GM12878 (cell line): ENCODE measurements around the gene IL36RN. TPM values are rescaled to one million over a fixed set of nuclear protein-coding genes. Genes with fewer than 3 reads are reported as not detected.

Experiments
- ATAC-seq: fragments of 200-7000 bp; cut with Tn5 transposase; 3 replicates; pipeline ENCODE4 v1.9.1; 2020; ENCODE audit warnings: mild to moderate bottlenecking, moderate library complexity
- BruUV-seq: library from RNA; stranded (reverse); fragments of 400-500 nt; replicated peaks from 2 replicates; lab custom pipeline; 2021; lab: Mats Ljungman, UMichigan
- CTCF ChIA-PET: fragments of 300-600 bp; sonication (Branson Sonifier 250); formaldehyde crosslinking; extraction: SDS; loops from one replicate; lab custom pipeline; 2021; ENCODE audit warnings: inconsistent platforms; lab: Yijun Ruan, JAX
- POLR2A ChIA-PET: fragments of 350-600 bp; formaldehyde crosslinking; extraction: SDS; loops from one replicate; lab custom pipeline; 2021; ENCODE audit warnings: inconsistent platforms; lab: Charles Lee
- RAD21 ChIA-PET: fragments of 300-600 bp; sonication (Branson Sonifier 250); formaldehyde crosslinking; loops from one replicate; lab custom pipeline; 2023; ENCODE audit warnings: antibody characterized with exemption; ENCODE audit not compliant: unreplicated experiment; lab: Charles Lee
- SMC1A ChIA-PET: fragments of 300-600 bp; sonication (Branson Sonifier 250); formaldehyde crosslinking; loops from one replicate; lab custom pipeline; 2023; ENCODE audit not compliant: unreplicated experiment, uncharacterized antibody; lab: Charles Lee
- DNase-seq: peaks from one replicate; pipeline ENCODE4 v3.0.0-alpha.2; 2011; ENCODE audit warnings: low read depth, low spot score
- FAIRE-seq: peaks from 3 replicates; lab custom pipeline; 2011; peaks lifted over from hg19 to GRCh38; lab: Jason Lieb, UNC
- H2AFZ ChIP-seq: 2 replicates; pipeline ENCODE4 v1.6.0; 2011; ENCODE audit warnings: low read depth, low read length, control low read depth; ENCODE audit not compliant: control insufficient read depth
- H3K27ac ChIP-seq: 2 replicates; pipeline ENCODE4 v1.5.1; 2011; ENCODE audit warnings: control low read depth; ENCODE audit not compliant: control insufficient read depth, insufficient read depth
- H3K27me3 ChIP-seq, 2 experiments: replicated peaks in 1 of 2; 2 replicates each; pipeline versions ENCODE4 v1.6.0 to v1.6.1; 2011; ENCODE audit warnings: low read length in 1 of 2; ENCODE audit not compliant: control insufficient read depth in 2 of 2, insufficient read depth in 2 of 2
- H3K36me3 ChIP-seq, 2 experiments: 2 replicates each; pipeline ENCODE4 v1.5.1; 2011; ENCODE audit warnings: low read length in 1 of 2; ENCODE audit not compliant: control insufficient read depth in 2 of 2, insufficient read depth in 2 of 2
- H3K4me1 ChIP-seq: 2 replicates; pipeline ENCODE4 v1.6.1; 2011; ENCODE audit warnings: mild to moderate bottlenecking, low read length, moderate library complexity, mixed read lengths; ENCODE audit not compliant: control insufficient read depth, insufficient read depth
- H3K4me2 ChIP-seq: 2 replicates; pipeline ENCODE4 v1.6.0; 2011; ENCODE audit warnings: control low read depth; ENCODE audit not compliant: control insufficient read depth, insufficient read depth
- H3K4me3 ChIP-seq: fragments of 200-600 bp; sonication (generic); 2 replicates; pipeline ENCODE4 v1.5.1; 2016
- H3K79me2 ChIP-seq: 2 replicates; pipeline ENCODE4 v1.6.0; 2011; ENCODE audit warnings: low read length; ENCODE audit not compliant: control insufficient read depth, insufficient read depth
- H3K9ac ChIP-seq: 2 replicates; pipeline ENCODE4 v1.8.0; 2011; ENCODE audit warnings: low read length, control low read depth, mixed read lengths; ENCODE audit not compliant: control insufficient read depth, insufficient read depth
- H3K9me3 ChIP-seq: replicated peaks from 3 replicates; pipeline ENCODE4 v1.5.1; 2011; ENCODE audit warnings: mild to moderate bottlenecking, low read length; ENCODE audit not compliant: control insufficient read depth, insufficient read depth
- H4K20me1 ChIP-seq: 2 replicates; pipeline ENCODE4 v1.6.0; 2011; ENCODE audit not compliant: control insufficient read depth, insufficient read depth
- CREB1 ChIP-seq: IDR thresholded peaks from 2 replicates; pipeline ENCODE4 v1.6.1; 2012; ENCODE audit warnings: low read depth, mild to moderate bottlenecking, inconsistent platforms
- EP300 ChIP-seq, 2 experiments: fragments of 150-350 bp in 1 of 2; IDR thresholded peaks; 2 replicates each; pipeline ENCODE4 v1.6.1; 2011 to 2012; ENCODE audit warnings: low read depth in 2 of 2, low read length in 2 of 2, borderline replicate concordance in 1 of 2, improper control_type of control experiment in 1 of 2, inconsistent platforms in 1 of 2; ENCODE audit not compliant: control insufficient read depth in 1 of 2
- HCFC1 ChIP-seq: fragments of 150-350 bp; IDR thresholded peaks from 2 replicates; pipeline ENCODE4 v1.6.1; 2014; ENCODE audit warnings: low read length
- JUND ChIP-seq: IDR thresholded peaks from 2 replicates; pipeline ENCODE4 v1.6.1; 2012; ENCODE audit warnings: low read depth, mild to moderate bottlenecking, low read length, improper control_type of control experiment, moderate library complexity
- KLF5 ChIP-seq: fragments of 450-650 bp; IDR thresholded peaks from 2 replicates; pipeline ENCODE4 v1.6.1; 2014; ENCODE audit warnings: mild to moderate bottlenecking; ENCODE audit not compliant: partially characterized antibody
- MTA3 ChIP-seq: IDR thresholded peaks from 2 replicates; pipeline ENCODE4 v1.6.1; 2012; ENCODE audit warnings: low read length, inconsistent platforms, borderline replicate concordance
- SIN3A ChIP-seq: IDR thresholded peaks from 2 replicates; pipeline ENCODE4 v1.6.1; 2012; ENCODE audit warnings: low read depth, low read length, improper control_type of control experiment
- SPI1 ChIP-seq: IDR thresholded peaks from 2 replicates; pipeline ENCODE4 v1.6.1; 2011; ENCODE audit warnings: low read depth, mild to moderate bottlenecking, low read length, moderate library complexity, borderline replicate concordance; ENCODE audit not compliant: insufficient read depth
- TARDBP ChIP-seq: IDR thresholded peaks from 2 replicates; pipeline ENCODE4 v1.6.1; 2016; ENCODE audit warnings: borderline replicate concordance
- WGBS: methylation state at CpG from one replicate; pipeline ENCODE4 v1.1.6; 2016; ENCODE audit warnings: low lambda C conversion rate; ENCODE audit not compliant: insufficient replicate concordance, insufficient coverage; ENCODE audit errors: missing lambda C conversion rate; 5-methylcytosine and 5-hydroxymethylcytosine counted together
- in situ Hi-C: fragments of 300-500 bp; cut with MboI; formaldehyde crosslinking; loops from 9 replicates; pipeline ENCODE4 v1.14.3; 2018; ENCODE audit warnings: mixed read lengths
- intact Hi-C: fragments of 100-400 bp; cut with micrococcal nuclease; formaldehyde crosslinking; loops from one replicate; pipeline ENCODE4 v1.14.2; 2022; ENCODE audit not compliant: unreplicated experiment
- polyA plus RNA-seq, 11 experiments: library from polyadenylated mRNA; depleted of rRNA in 4 of 11; unstranded in 6 of 11; stranded (reverse) in 5 of 11; fragments of >200 nt; fragmentation: Nextera tagmentation in 4 of 11; fragmentation: Illumina TruSeq in 1 of 11; extraction: Ambion mirVana in 4 of 11; extraction: Trizol in 1 of 11; gene quantifications; 1 replicate in 1 of 11; 2 replicates in 10 of 11; pipeline versions ENCODE4 v1.2.1 to v1.2.3, GENCODE V29; 2011 to 2016; ENCODE audit warnings: inconsistent platforms in 2 of 11, missing spikeins in 2 of 11, low read depth in 1 of 11
- total RNA-seq, 4 experiments: library from RNA; depleted of rRNA in 3 of 4; stranded (reverse); fragments of >200 nt in 3 of 4; fragmentation: Illumina TruSeq in 1 of 4; extraction: Trizol in 1 of 4; gene quantifications; 2 replicates each; pipeline versions ENCODE4 v1.2.1 to v1.2.3, GENCODE V29; 2013 to 2021
- TF ChIP-seq, protein P1 (sequence below): IDR thresholded peaks from 2 replicates; pipeline ENCODE4 v1.6.1; 2012; ENCODE audit warnings: low read length, inconsistent platforms
- TF ChIP-seq, protein P2 (sequence below): fragments of 450-650 bp; IDR thresholded peaks from 2 replicates; pipeline ENCODE4 v1.6.1; 2017; ENCODE audit warnings: antibody characterized with exemption, mild to moderate bottlenecking, moderate library complexity
- TF ChIP-seq, protein P3 (sequence below): fragments of 450-650 bp; formaldehyde crosslinking; IDR thresholded peaks from 2 replicates; pipeline ENCODE4 v1.5.0; 2022; ENCODE audit warnings: mild to moderate bottlenecking, missing genetic modification characterization
- TF ChIP-seq, protein P4 (sequence below): fragments of 450-650 bp; IDR thresholded peaks from 2 replicates; pipeline ENCODE4 v1.6.1; 2018; ENCODE audit warnings: mild to moderate bottlenecking, low read depth, moderate library complexity; ENCODE audit not compliant: partially characterized antibody

Gene IL36RN
- total and polyA plus RNA-seq, 10 of the 15 experiments (the other 5 are each of a cell fraction or from before 2014, with no cell fraction given), result not detected

DNA sequence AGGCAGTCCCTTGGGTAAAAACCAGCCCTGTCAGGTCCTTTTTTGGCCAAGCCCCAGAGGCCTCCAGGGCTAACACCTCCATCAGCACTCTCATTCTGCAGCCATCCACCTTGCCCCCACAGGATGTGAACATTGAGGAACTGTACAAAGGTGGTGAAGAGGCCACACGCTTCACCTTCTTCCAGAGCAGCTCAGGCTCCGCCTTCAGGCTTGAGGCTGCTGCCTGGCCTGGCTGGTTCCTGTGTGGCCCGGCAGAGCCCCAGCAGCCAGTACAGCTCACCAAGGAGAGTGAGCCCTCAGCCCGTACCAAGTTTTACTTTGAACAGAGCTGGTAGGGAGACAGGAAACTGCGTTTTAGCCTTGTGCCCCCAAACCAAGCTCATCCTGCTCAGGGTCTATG is 16.0 kb downstream of the IL36RN start:
- H3K4me1 ChIP-seq, result no peaks in the 10 kb centered on the region
- FAIRE-seq (no peak), ATAC-seq (no peak), DNase-seq (no peak)
- intact Hi-C loops, result no loop called here
- H3K9ac ChIP-seq, result no peak overlapping the region
- WGBS, result 3% methylated on average over 5 of the region's 5 CpGs
- SMC1A ChIA-PET, result interaction anchor here (1.1 to 1.6 kb wide), 2 partner anchors 9 to 125 kb away, joined by 3 to 6 read pairs; no protein-coding TSS in a partner anchor
- RAD21 ChIA-PET, result no interaction called here
- no peak overlapping the region for H2AFZ ChIP-seq
- CTCF ChIA-PET, result interaction anchor here (0.5 to 11.8 kb wide), 2 partner anchors 63 to 70 kb away, joined by 3 to 182 read pairs; no protein-coding TSS in a partner anchor
- POLR2A ChIA-PET, result no interaction called here
- no peaks in the 10 kb centered on the region for H3K9me3 ChIP-seq
- no peaks in the 10 kb centered on the region for H3K36me3 ChIP-seq
- no peak overlapping the region for H3K4me2 ChIP-seq
- no peak overlapping the region for H3K27ac ChIP-seq
- BruUV-seq, result no TSS peak
- in situ Hi-C loops, result no loop called here
- H4K20me1 ChIP-seq, result no peaks in the 10 kb centered on the region
- peaks cover 0 to 1% of the 10 kb centered on the region in 2 experiments; a peak in 1 of 4 replicates for H3K27me3 ChIP-seq
- no peaks in the 10 kb centered on the region for H3K79me2 ChIP-seq
- H3K4me3 ChIP-seq, result no peak overlapping the region
- TF ChIP-seq MTA3 (no peak), EP300 (IDR thresholded peaks at IDR 0.05; ENCODE audit: borderline replicate concordance in 1 of 2, control insufficient read depth in 1 of 2, low read depth in 2 of 2, low read length in 2 of 2) (no peak), KLF5 (no peak), SPI1 (no peak), SIN3A (no peak), JUND (no peak), HCFC1 (no peak), CREB1 (no peak), TARDBP (no peak)
- TF ChIP-seq, protein P1, sequence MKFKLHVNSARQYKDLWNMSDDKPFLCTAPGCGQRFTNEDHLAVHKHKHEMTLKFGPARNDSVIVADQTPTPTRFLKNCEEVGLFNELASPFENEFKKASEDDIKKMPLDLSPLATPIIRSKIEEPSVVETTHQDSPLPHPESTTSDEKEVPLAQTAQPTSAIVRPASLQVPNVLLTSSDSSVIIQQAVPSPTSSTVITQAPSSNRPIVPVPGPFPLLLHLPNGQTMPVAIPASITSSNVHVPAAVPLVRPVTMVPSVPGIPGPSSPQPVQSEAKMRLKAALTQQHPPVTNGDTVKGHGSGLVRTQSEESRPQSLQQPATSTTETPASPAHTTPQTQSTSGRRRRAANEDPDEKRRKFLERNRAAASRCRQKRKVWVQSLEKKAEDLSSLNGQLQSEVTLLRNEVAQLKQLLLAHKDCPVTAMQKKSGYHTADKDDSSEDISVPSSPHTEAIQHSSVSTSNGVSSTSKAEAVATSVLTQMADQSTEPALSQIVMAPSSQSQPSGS, result no peak
- TF ChIP-seq, protein P2, sequence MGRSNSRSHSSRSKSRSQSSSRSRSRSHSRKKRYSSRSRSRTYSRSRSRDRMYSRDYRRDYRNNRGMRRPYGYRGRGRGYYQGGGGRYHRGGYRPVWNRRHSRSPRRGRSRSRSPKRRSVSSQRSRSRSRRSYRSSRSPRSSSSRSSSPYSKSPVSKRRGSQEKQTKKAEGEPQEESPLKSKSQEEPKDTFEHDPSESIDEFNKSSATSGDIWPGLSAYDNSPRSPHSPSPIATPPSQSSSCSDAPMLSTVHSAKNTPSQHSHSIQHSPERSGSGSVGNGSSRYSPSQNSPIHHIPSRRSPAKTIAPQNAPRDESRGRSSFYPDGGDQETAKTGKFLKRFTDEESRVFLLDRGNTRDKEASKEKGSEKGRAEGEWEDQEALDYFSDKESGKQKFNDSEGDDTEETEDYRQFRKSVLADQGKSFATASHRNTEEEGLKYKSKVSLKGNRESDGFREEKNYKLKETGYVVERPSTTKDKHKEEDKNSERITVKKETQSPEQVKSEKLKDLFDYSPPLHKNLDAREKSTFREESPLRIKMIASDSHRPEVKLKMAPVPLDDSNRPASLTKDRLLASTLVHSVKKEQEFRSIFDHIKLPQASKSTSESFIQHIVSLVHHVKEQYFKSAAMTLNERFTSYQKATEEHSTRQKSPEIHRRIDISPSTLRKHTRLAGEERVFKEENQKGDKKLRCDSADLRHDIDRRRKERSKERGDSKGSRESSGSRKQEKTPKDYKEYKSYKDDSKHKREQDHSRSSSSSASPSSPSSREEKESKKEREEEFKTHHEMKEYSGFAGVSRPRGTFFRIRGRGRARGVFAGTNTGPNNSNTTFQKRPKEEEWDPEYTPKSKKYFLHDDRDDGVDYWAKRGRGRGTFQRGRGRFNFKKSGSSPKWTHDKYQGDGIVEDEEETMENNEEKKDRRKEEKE, result no peak
- TF ChIP-seq, protein P3, sequence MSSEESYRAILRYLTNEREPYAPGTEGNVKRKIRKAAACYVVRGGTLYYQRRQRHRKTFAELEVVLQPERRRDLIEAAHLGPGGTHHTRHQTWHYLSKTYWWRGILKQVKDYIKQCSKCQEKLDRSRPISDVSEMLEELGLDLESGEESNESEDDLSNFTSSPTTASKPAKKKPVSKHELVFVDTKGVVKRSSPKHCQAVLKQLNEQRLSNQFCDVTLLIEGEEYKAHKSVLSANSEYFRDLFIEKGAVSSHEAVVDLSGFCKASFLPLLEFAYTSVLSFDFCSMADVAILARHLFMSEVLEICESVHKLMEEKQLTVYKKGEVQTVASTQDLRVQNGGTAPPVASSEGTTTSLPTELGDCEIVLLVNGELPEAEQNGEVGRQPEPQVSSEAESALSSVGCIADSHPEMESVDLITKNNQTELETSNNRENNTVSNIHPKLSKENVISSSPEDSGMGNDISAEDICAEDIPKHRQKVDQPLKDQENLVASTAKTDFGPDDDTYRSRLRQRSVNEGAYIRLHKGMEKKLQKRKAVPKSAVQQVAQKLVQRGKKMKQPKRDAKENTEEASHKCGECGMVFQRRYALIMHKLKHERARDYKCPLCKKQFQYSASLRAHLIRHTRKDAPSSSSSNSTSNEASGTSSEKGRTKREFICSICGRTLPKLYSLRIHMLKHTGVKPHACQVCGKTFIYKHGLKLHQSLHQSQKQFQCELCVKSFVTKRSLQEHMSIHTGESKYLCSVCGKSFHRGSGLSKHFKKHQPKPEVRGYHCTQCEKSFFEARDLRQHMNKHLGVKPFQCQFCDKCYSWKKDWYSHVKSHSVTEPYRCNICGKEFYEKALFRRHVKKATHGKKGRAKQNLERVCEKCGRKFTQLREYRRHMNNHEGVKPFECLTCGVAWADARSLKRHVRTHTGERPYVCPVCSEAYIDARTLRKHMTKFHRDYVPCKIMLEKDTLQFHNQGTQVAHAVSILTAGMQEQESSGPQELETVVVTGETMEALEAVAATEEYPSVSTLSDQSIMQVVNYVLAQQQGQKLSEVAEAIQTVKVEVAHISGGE (CRISPR knock-in tag), result no peak
- TF ChIP-seq, protein P4, sequence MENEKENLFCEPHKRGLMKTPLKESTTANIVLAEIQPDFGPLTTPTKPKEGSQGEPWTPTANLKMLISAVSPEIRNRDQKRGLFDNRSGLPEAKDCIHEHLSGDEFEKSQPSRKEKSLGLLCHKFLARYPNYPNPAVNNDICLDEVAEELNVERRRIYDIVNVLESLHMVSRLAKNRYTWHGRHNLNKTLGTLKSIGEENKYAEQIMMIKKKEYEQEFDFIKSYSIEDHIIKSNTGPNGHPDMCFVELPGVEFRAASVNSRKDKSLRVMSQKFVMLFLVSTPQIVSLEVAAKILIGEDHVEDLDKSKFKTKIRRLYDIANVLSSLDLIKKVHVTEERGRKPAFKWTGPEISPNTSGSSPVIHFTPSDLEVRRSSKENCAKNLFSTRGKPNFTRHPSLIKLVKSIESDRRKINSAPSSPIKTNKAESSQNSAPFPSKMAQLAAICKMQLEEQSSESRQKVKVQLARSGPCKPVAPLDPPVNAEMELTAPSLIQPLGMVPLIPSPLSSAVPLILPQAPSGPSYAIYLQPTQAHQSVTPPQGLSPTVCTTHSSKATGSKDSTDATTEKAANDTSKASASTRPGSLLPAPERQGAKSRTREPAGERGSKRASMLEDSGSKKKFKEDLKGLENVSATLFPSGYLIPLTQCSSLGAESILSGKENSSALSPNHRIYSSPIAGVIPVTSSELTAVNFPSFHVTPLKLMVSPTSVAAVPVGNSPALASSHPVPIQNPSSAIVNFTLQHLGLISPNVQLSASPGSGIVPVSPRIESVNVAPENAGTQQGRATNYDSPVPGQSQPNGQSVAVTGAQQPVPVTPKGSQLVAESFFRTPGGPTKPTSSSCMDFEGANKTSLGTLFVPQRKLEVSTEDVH, result no peak
